CD4-positive, alpha-beta T cell treated with Interleukin-1 beta for 1 hour (primary cell): ENCODE results near the gene PIAS4.
A peak's percentile ranks its signal among the peaks of the same experiment; 100 is the strongest.
"Not testable (repeated sequence)": the region's sequence is repeated elsewhere in the genome, so short reads cannot be mapped to it uniquely, and the experiment has no call there.

ENCODE experiments used
- DNase-seq, 2 donors: peaks; one replicate each; pipeline ENCODE4 v3.0.0-alpha.2; 2020 to 2022

Gene PIAS4

DNA sequence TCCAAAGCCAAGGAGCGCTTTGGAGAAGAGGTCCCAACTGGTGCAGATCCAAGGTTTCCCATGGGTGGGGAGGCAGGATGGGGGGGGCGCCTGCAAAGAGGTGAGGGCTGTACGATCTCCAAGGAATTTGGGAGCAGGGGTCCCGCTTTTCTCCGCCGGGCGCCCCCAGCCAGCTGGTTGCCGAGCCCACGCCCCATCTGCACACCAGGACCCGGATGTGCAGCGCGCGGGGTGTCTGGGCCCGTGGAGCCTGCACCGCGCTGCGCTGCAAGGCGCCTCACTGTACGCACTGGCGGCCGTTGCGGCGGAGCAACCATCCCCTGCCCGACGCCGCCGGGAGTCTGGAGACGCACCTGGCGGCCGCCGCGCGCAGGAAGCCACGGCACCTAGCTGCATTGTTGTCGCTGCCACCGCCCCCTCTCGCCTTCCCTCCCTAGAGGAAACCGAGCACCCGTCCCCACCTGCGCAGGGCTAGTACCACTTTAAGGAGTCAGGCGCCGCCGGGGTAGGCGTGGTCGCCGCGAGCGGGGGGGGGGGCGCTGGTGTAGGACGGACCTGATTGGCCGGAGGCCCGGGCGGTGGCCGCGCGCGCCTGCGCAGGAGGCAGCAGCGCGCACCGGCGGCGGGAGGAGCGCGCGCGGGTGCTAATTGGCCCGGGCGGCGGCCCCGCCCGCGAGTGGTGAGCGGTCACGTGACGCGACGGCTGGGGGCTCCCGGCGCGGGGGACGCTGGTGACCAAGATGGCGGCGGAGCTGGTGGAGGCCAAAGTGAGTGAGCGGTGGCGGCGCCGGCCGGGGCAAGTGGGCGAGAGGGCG, at the start of gene PIAS4:
PIAS4 (plus strand) TSS at position 716 of the 815 bp plus-strand sequence; CDS start at position 741, 25 bp downstream.
- peak; percentile 95 to 97 for DNase-seq

DNA sequence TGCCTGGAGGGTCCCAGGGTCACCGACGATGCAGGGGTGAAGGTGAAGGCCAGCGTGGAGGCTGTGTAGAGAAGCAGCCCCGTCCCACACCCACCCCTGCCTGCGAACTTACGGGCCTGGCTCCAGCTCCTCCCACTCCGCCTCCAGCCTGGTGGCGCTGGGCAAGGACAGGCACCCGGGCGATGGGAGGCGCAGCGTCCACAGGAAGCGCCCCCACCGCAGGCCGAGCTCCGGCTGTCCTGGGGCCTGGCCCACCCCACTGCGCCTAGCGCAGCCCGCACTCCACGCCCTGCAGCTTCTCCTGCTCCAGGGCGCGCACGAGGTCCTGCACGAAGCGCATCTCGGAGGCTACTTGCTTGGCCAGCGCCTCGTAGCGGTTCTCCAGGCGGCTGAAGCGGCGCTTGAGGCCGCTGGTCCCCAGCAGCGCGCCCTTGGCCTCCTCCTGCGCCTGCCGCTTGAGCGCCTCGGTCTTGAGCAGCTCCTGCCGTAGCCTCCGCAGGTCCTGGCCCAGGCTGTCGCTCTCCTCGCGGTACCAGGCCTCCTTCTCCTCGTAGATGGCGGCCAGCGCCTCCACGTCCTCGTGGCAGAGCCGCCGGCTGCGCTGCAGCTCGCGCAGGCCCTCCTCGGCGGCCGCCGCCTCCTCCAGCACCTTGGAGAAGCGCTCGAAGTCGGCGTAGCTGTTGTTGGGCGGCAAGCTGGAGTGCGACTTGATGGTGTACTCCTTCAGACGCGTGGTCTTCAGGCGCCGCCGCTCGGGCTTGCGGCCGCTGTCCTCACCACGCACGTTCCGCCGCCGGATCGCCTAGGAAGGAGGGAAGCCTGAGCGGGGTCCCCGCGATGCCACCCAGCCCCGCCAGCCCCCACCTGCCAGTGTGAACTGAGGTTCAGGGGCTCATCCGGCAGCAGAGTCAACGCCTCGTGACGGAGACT, 48.4 kb upstream of the PIAS4 start:
- DNase-seq: no peak

DNA sequence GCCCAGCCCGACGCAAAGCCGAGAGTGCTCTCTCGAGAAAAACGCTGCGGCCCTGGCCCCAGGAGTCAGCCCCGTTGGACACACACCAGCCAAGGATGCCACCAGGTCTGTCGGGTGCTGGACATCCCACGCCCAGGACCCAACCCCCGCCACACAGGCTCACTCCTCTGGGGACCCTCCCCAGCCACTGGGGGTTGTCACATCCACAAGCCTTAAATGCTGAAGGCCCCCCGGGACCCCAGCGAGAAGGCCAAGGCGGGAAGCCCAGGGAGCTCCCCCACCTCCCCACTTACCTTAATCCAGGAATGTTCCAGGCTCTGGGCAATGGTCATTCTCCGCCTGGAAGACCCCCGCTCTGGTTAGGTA, 47.8 kb upstream of the PIAS4 start:
- DNase-seq: no peak

GRCh38 chr19:3961007-3961406, 46.5 kb upstream of the PIAS4 start:
- DNase-seq: no peak

- no peak for DNase-seq
Measured at GRCh38 chr19:3963458-3964255, 43.9 kb upstream of the PIAS4 start.

- DNase-seq: no peak
Measured at GRCh38 chr19:3964256-3965194, 43.0 kb upstream of the PIAS4 start.

- DNase-seq: no peak
Measured at GRCh38 chr19:3966051-3967017, 41.2 kb upstream of the PIAS4 start.

- not testable (repeated sequence) for DNase-seq
Measured at GRCh38 chr19:3967983-3968382, 39.6 kb upstream of the PIAS4 start.

GRCh38 chr19:3968556-3969434, 38.7 kb upstream of the PIAS4 start:
- no peak for DNase-seq

- DNase-seq: no peak
Measured at GRCh38 chr19:3969435-3970312, 37.9 kb upstream of the PIAS4 start.

DNA sequence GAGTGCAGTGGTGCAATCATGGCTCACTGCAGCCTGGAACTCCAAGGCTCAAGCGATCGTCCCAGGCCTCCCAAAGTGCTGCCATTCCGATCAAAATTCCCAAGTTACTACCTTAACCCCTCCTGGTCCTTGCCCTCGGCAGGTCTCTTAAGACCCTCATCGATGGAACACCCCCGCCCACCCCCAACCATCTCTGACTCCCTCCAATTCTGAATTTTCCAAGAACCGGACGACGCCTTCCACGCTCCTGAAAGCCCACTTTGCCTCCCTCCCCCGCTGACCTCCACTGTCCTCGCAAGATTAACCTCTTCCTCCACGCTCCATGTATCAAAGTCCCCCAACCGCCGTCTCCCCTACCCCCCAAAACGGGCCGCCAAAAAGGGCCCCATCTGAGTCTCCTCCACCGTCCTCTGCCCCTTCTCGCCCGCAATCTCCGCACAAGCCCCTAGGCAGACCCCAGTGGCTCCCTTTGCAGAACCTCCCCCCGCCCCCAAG, 37.2 kb upstream of the PIAS4 start:
- DNase-seq: no peak

DNA sequence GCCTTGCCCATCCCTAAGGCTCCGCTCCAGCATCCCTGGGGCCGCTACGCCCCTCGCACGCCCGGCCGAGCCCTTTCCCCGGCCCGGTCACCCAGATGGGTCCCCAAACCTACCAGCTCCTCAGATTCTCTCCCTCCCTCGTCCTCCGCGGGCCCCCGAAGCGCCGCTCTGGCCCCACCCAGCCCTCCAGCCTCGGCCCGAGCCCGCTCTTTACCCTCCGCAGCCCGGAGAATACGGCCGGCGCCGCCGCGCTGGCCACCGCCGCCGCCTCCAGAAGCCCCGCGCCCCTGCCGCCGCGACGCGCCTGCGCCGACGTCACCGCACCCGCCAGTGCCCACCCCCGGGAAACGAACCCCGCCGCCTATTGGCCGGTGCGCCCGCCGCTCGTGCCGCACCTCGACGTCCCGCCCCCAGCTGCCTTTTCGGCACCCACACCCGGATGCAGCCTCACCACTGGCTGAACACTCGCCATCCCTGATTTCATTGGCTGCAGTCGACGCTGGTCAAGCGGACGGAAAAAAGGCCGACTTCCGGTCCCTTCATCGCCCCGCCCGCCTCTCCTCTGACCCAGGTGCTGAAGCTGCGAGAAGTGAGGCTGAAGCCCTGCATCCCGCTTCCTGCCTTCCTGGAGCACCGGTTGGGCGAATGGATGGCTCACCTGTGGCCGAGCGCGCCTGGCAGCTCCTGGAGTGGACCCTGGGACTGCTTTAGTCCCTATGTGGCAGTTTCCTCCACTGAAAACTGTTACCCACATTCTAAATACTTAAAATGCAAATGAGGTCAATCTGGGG, 36.5 kb upstream of the PIAS4 start, which contains the start of gene DAPK3:
DAPK3 (minus strand) TSS at position 292 of the 791 bp plus-strand sequence. CDS start 1,364 bp downstream, outside the sequence.
- peak; percentile 92 to 93 for DNase-seq

GRCh38 chr19:3975144-3975543, 32.4 kb upstream of the PIAS4 start:
- no peak for DNase-seq

- no peak for DNase-seq
Measured at GRCh38 chr19:3975637-3976087, 31.9 kb upstream of the PIAS4 start.

GRCh38 chr19:3976495-3977241, 30.9 kb upstream of the PIAS4 start:
- DNase-seq: no peak
